RWPE2 (cell line): Measurements from ENCODE around the gene GAS7.

Experiments
- ATAC-seq: fragments of 200-7000 bp; cut with Tn5 transposase; 3 replicates; pipeline ENCODE4 v1.9.1; 2021; ENCODE audit warnings: low read depth
- DNase-seq: peaks from one replicate; pipeline ENCODE4 v3.0.0-alpha.2; 2020; ENCODE audit warnings: low spot score
- H3K27ac ChIP-seq: fragments of 450-650 bp; 2 replicates; pipeline ENCODE4 v1.5.1; 2017; ENCODE audit warnings: mild to moderate bottlenecking; ENCODE audit not compliant: poor library complexity, severe bottlenecking
- H3K27me3 ChIP-seq: fragments of 250-450 bp; sonication (Bioruptor Pico); 2 replicates; pipeline ENCODE4 v1.5.1; 2021; ENCODE audit warnings: mild to moderate bottlenecking, moderate library complexity; ENCODE audit not compliant: insufficient read depth, poor library complexity, severe bottlenecking
- H3K36me3 ChIP-seq: fragments of 250-450 bp; sonication (Bioruptor Pico); 2 replicates; pipeline ENCODE4 v1.5.1; 2020; ENCODE audit warnings: low read depth, mild to moderate bottlenecking, moderate library complexity
- H3K4me1 ChIP-seq: fragments of 250-450 bp; sonication (Bioruptor Pico); 2 replicates; pipeline ENCODE4 v1.5.1; 2021; ENCODE audit warnings: mild to moderate bottlenecking, moderate library complexity; ENCODE audit not compliant: insufficient read depth, poor library complexity, severe bottlenecking
- H3K4me3 ChIP-seq: fragments of 250-450 bp; sonication (Bioruptor Pico); 2 replicates; pipeline ENCODE4 v1.5.1; 2021; ENCODE audit warnings: mild to moderate bottlenecking, moderate library complexity; ENCODE audit not compliant: severe bottlenecking
- H3K9me3 ChIP-seq: fragments of 250-450 bp; sonication (Bioruptor Pico); 2 replicates; pipeline ENCODE4 v1.5.1; 2021; ENCODE audit warnings: mild to moderate bottlenecking, moderate library complexity; ENCODE audit not compliant: severe bottlenecking
- CTCF ChIP-seq: fragments of 450-650 bp; IDR thresholded peaks from one replicate; pipeline ENCODE4 v1.5.1; 2017; ENCODE audit warnings: mild to moderate bottlenecking, moderate library complexity; ENCODE audit not compliant: poor library complexity, severe bottlenecking

The GAS7 gene

GRCh38 chr17:10094797-10095196, 103.6 kb downstream of the GAS7 start:
- ATAC-seq (no peak), DNase-seq (no peak)
- no peak overlapping the region for H3K4me3 ChIP-seq
- no peak for TF ChIP-seq CTCF
- no peak overlapping the region for H3K27ac ChIP-seq
- H3K36me3 ChIP-seq = no peaks in the 10 kb centered on the region
- H3K4me1 ChIP-seq = peaks cover 6% of the 10 kb centered on the region
- H3K27me3 ChIP-seq = no peaks in the 10 kb centered on the region
- no peaks in the 10 kb centered on the region for H3K9me3 ChIP-seq

- H3K4me1 ChIP-seq = no peaks in the 10 kb centered on the region
- H3K36me3 ChIP-seq = no peaks in the 10 kb centered on the region
- no peak for ATAC-seq
- no peak for DNase-seq
- H3K4me3 ChIP-seq = no peak overlapping the region
- H3K9me3 ChIP-seq = no peaks in the 10 kb centered on the region
- H3K27me3 ChIP-seq = no peaks in the 10 kb centered on the region
- H3K27ac ChIP-seq = no peak overlapping the region
- TF ChIP-seq CTCF = no peak
Measured at GRCh38 chr17:10092595-10092994, 105.8 kb downstream of the GAS7 start.

DNA sequence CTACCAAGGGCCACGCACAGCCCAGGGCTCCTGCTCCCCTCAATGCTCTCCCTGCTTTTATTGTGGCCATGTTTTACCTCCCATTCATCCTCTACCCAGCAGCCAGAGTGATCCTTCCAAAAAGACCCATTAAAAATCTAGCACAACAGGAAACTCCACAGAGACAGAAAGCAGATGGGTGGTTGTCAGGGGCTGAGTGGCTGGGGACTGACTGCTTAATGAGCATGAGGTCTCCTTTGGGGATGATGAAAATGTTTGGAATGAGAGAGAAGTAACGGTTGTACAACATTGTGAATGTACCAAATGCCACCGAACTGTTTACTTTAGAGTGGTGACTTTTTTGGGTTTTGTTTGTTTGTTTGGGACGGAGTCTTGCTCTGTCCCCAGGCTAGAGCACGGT, 107.4 kb downstream of the GAS7 start:
- Histone ChIP-seq H3K9me3 (no peaks in the 10 kb centered on the region), H3K4me1 (peaks cover 4% of the 10 kb centered on the region), H3K4me3 (no peak overlapping the region), H3K27me3 (no peaks in the 10 kb centered on the region), H3K27ac (no peak overlapping the region), H3K36me3 (no peaks in the 10 kb centered on the region)
- DNase-seq = no peak
- no peak for TF ChIP-seq CTCF
- no peak for ATAC-seq

DNA sequence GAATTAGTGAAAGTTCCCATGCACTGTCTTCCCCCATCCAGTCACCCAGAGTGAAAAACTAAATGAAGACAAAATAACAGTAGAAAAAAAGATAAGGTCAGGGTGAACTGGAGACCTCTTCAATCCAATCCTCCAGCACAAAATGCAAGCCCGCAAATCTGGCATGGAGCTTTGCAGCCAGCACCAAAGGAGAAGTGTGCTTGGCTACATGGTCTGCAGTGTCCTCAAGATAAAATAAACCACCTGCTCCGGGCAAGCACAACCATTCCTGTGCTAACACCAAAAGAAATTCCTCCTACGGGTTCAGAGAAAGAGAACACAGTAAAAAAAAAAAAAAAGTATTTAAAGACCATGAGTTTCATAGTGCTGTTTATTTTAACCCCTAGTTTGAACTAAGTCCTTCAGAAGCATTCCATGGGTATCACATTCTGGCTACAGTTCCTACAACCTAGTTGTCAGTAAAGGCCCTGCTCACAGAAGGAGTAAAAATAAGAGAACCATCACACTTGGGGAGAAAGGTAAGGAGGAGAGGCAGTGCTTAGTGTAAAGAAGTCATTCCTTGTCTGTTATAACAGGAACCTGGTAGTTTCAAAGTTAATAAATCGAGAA, 109.1 kb downstream of the GAS7 start:
- Histone ChIP-seq H3K36me3 (no peaks in the 10 kb centered on the region), H3K27ac (no peak overlapping the region), H3K27me3 (no peaks in the 10 kb centered on the region), H3K9me3 (no peaks in the 10 kb centered on the region), H3K4me3 (no peak overlapping the region), H3K4me1 (peaks cover 15% of the 10 kb centered on the region)
- DNase-seq (no peak), ATAC-seq (no peak)
- TF ChIP-seq CTCF = no peak

GRCh38 chr17:10088444-10088843, 110.0 kb downstream of the GAS7 start:
- Histone ChIP-seq H3K4me3 (no peak overlapping the region), H3K4me1 (peaks cover 15% of the 10 kb centered on the region), H3K36me3 (no peaks in the 10 kb centered on the region), H3K27me3 (no peaks in the 10 kb centered on the region), H3K27ac (no peak overlapping the region), H3K9me3 (peaks cover 2% of the 10 kb centered on the region)
- DNase-seq = no peak
- ATAC-seq = no peak
- TF ChIP-seq CTCF = no peak
